CD4-positive, alpha-beta T cell treated with Interleukin-4 for 4 hours (primary cell): ENCODE measurements around the gene NCAPH2.

Experiments used
- DNase-seq: peaks from one replicate; pipeline ENCODE4 v3.0.0-alpha.2; 2020

The NCAPH2 gene

DNA sequence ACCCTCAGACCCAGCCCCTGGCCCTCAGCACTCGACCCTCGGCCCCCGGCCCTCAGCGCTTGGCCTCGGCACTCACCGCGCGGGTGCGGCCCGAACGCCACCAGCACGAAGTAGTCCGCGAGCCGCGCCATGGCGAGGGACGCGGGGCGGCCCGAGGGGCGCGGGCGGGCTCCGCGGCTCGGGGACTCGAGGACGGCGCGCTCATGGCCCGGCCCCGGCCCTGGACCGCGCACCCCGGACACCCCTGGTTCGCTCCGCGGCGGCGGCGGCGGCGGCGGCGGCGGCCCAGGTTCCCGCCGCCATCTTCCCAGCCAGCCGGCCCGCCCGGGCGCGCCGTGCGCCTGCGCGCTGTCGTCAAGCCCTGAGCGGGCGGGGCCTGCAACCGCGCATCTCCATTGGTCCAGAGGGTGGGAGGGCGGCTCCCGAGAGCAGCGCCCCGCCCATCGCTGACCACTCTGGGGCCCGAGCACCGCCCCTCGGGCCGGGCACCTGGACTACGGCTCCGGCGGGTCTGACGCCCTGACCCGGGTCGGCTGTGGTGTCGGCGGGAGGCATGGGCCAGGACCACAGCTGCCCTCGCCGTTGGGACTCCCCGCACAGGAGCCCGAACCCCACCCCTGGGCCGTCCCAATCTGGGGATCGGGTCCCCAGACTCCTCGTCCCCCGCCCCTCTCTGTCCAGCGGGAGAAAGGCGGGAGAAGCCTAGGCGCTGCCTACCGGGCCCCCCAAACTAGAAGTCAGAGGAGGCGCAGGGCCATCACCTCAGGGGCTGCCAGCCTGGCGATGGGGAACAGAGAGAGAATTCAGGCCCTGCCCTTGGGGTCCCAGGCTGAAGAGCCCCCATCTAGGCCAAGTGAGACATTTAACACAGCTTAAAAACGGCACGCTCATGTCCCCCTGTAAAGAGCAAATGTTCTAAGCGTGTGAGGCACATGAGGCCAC is 33.0 kb upstream of the NCAPH2 start, which contains the start of gene SBF1:
Gene SBF1 (minus strand): TSS at position 326 of the 942 bp plus-strand sequence. CDS start 195 bp downstream, at position 131.
- DNase-seq, result peak; percentile 80

DNA sequence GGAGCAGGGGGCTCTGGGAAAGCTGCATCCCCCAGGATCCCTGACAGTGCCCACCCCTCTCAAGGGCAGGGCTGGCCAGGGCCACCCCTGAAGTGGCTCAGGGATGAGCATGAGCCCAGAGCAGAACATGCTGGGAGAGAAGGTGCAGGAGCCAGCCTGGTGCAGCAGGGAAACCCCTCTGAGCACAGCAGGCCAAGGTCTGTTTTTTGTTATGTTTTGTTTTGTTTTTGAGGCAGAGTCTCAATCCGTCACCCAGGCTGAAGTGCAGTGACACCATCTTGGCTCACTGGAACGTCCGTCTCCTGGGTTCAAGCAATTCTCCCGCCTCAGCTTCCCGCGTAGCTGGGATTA is 32.4 kb upstream of the NCAPH2 start:
- no peak for DNase-seq

DNA sequence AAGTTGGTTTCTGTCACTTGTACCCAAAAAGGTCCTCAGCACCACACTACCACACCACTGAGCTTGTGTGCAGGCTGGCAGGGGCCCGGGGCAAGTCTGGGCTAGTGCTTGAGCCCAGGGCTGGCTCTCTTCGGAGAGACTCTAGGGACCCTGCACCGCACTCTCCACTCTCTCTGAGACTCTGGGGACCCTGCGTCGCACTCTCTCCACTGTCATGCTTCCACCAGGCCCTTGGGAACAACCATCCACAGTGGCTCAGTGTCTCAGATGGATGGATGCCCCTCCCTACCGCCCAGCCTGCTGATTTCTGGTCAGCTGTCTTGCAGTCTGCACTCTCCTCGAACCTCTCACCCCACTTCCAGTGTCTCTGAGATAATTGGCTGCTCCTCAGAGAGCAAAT is 31.2 kb upstream of the NCAPH2 start:
- no peak for DNase-seq

DNA sequence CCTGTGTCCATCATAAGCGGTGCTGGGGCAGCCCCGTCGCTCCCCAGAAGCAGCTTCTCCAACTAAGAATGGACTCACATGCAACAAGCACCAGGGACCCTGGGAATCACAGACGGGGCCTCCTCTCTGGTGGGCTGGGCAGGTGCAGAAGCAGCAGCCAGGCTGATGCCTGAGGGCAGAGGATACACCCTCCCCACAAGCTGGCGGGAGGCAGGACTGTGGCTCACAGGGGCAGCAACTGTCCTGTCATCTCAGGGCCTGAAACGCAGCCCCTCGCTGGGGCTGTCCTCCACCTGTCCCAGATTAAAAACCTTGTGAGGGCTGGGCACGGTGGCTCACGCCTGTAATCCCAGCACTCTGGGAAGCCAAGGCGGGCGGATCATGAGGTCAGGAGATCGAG is 30.1 kb upstream of the NCAPH2 start:
- DNase-seq, result no peak

DNA sequence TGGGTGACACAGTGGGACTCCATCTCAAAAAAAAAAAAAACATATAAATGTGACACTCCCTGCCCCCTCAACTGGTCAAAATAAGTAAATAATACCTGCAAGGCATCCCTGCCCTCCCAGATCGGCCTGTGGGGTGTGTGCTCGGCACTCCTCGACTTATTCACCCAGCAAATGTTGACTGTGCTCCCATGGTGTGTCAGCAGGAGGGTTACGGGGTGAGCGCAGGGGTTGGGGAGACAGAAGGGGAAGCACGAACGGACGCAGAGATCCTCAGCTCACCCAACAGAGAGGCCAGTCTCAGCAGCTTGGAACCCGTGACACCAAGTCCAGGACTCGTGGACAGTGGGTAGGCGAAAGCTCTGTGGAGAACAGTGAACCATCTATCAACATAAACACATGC is 28.3 kb upstream of the NCAPH2 start:
- no peak for DNase-seq

DNA sequence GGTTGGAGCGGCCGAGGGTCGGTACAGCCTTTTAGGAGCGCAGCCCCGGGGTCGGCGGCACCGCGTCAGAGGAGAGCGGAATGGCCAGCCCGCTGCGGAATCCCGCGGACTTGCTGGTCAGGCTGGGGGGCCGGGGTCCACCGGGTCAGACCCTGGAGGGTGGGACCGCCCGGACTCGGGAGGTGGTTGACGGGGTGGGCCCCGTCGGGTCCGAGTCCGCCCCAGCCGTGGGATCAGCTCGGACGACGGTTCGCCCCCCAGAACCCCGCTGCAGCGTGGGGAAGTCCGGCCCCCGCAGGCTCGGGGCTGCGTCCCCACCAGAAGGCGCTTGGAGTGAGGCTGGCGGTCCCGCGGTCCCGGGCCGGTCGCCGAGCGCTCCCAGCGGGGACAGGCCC is 27.0 kb upstream of the NCAPH2 start:
- no peak for DNase-seq

DNA sequence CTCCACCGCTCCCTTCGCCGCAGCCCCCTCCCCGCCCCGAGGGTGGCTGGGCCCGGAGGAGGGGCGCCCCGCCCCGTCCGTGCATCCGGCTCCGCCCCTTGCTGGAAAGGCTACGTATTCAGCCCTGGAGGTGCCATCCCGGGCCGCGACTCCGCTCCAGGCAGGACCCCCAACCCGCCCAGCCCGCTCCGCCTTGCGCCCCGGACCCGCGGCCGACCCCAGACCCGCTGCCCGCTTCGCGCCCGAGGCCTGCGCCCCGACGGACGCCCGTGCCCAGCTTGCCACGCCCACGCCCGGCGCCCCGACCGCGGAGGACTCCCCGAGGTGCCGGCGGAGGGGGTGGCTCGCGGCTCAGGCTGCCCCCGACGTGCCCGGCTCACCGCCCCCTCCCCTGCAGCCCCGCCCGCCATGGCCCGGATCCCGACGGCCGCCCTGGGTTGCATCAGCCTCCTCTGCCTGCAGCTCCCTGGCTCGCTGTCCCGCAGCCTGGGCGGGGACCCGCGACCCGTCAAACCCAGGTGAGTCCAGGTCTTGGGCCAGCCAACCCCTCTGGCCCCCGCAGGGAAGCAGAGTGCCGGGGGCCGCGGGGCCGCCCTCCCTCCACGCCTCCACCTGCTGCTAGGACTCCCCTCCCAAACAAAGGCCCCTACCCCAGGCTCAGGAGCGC is 26.5 kb upstream of the NCAPH2 start, which contains the start of gene ADM2:
Gene ADM2 (plus strand): TSS at position 104 of the 667 bp plus-strand sequence. CDS start 305 bp downstream, at position 409.
- peak; percentile 47 for DNase-seq

DNA sequence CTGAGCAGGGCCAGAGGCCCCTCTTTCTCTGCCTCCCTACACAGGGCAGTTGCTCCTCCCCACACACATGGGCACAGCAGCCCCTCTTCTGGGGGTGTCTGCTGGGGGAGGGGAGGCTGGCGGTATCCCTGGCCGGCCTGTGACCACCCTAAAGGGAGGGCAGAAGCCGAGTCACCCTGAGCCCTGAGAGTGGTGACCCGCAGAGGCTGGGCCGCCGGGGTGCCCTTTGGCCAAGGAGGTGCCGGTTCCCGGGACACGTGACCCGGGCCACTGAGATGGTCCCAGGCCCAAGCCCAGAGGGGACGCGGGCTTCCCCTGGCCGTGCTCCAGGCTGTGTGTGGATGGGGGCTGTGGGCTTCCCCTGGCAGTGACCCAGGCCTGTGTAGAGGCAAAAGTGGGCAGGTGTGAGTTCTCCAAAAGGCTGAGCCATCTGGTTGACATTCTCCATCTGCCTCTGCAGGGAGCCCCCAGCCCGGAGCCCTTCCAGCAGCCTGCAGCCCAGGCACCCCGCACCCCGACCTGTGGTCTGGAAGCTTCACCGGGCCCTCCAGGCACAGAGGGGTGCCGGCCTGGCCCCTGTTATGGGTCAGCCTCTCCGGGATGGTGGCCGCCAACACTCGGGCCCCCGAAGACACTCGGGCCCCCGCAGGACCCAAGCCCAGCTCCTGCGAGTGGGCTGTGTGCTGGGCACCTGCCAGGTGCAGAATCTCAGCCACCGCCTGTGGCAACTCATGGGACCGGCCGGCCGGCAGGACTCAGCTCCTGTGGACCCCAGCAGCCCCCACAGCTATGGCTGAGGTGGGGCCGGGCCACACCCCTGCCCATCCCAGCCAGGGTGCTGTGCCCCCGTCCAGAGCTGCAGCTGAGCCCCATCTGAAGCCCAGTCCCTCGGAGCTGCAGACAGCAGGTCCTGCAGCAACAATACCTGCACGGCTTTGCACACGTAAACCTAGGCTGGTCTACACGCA is 25.6 kb upstream of the NCAPH2 start:
- DNase-seq, result no peak

DNA sequence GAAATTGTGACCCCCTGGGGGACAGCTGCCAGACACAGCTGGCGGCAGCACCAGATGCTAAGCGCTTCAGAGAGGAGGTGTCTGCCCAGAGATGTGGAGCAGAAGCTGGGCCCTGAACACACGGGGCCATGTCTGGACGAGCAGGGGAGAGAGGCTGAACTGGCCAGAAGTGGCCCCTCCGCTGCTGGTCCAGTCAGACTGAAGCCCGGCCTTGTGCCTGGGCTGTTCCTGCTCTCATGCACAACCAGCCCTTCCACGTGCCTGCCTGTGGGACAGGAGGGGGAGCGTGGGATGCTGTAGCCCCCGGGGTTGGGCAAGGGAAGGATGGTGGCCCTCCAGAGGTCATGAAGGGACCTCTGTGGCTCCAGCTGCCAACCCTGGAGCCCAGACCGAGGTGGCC is 24.9 kb upstream of the NCAPH2 start:
- DNase-seq, result no peak

DNA sequence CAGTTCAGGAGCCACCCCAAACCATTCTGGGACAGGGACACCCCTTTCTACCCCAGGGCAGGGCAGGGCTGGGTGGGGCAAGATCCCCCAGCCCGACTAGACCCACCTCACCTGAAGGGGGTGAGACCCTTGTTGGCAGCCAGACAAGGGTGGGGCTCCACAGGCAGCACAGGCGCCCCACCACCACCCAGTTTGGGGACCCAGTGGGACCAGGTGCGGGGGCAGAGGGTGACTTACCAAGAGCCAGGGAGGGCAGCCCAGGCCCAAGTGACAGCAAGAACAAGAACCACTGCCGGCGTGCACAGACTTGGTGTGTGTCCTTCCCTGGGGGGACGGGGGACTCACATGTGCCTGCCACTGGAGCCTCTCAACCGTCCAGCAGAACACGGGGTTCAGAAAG is 24.5 kb upstream of the NCAPH2 start:
- no peak for DNase-seq

DNA sequence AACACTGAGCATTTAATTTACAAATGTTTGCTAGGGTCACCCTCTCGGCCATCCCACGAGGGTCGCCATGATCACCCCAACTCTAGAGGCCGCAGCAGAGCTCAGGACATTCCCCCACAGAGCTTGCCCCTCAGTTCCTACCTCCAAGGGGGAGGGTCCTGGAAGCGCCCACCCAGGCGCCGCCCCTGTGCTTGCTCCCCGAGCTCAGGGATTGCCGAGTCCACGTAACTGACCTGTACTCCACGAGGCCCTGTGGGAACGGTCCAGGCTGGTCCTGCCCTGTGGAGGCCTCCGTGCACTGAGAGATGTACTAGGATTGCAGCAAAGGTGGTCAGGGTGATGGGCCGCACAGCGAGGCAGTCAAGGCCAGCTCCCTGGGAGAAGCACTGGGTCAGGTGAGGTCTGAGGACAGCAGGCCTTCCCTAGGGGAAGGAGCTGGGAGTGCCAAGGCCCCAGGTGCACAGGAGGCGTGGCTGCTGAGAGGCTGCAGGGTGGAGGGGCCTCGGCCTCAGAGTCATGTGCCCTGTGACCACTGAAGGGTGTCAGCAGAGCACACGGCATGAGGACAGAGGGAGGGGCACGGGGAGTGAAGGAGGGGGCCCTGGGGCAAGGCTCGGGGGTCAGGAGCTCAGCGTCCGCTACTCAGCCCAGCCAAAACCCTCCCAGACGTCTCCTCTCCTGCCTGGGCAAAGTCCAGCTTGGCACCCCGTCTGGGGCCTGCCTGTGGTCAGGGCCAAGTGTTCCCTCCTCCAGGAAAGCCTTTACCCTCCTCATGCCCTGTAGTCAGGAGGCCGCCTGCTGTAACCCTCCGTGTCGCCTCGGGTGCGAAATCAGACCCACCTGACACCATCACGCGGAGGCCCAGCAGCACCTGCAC is 23.8 kb upstream of the NCAPH2 start:
- no peak for DNase-seq

DNA sequence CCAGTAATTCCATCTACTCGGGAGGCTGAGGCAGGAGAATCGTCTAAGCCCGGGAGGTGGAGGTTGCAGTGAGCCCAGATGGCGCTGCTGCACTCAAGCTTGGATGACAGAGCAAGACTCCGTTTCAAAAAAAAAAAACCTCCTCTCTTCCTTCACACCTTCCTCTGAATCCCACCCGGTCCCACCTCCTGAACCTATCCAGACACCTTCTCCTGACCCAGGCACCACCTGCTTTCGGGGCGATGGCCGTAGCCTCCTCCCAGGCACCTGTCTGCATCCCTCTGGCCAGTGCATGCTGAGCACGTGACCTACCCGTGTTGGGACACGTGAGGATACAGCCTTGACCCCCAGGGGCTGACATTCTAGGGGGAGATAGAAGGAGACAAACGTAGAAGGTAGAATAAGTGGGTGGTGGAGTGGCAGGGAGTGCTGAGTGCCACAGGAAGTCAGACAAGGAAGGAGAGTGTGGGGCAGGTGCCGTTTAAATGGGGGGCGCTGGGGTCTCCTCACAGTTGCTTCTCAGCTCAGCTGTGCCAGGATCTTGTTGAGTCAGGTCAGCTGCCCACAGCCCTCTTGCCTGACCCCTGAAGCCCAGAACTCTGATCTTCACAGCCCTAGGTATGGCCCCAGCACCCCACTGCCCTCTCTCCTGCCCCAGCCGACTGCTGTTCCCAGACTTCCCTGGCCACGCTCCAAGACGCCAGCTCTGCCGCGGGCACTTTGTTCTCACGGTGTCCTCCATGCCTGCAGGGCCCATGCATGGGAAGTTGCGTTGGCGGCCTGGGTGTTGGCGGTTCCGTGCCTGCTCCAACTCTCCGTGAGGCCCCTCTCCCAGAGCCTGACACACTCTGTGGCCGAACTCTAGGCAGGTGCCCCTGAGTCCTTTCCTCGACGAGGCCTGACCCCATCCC is 22.5 kb upstream of the NCAPH2 start:
- DNase-seq, result no peak

DNA sequence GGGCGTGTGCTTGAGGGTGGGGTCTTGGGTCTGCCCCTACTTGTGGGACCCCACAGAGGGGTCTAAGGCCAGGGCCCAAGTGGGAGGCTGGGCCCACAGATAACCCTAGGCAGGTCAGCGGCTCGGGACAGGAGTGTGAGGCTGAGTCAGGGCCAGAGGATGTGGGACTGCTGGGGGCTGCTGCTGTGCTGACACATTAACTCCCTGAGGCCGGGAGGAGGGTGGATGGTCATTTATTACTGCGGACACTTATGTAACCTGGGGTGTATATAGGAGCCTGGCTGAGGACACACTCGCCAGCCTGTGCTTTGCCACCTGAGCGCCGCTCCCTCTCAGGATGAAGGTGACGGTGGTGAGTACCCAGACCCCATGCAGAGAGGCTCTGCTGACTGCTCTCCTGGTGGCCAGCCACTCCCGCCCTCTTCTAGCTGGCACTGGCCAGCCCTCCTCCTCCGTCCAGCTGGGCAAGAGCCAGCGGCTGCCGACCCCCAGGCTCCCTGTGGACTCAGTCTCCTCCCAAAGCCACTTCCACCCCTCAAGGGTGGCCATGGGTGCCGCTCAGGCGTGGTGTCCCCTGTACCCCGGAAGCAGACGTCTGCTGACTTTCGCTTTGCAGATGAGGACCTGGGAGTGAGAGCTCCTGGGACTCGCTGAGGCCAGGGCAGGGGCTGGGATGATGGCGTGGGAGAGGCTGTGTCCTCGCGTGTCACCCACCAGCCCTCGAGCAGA is 21.3 kb upstream of the NCAPH2 start, which contains the start of gene MIOX:
Gene MIOX (plus strand): TSS at position 299 of the 729 bp plus-strand sequence. CDS start 39 bp downstream, at position 338.
- DNase-seq, result no peak

DNA sequence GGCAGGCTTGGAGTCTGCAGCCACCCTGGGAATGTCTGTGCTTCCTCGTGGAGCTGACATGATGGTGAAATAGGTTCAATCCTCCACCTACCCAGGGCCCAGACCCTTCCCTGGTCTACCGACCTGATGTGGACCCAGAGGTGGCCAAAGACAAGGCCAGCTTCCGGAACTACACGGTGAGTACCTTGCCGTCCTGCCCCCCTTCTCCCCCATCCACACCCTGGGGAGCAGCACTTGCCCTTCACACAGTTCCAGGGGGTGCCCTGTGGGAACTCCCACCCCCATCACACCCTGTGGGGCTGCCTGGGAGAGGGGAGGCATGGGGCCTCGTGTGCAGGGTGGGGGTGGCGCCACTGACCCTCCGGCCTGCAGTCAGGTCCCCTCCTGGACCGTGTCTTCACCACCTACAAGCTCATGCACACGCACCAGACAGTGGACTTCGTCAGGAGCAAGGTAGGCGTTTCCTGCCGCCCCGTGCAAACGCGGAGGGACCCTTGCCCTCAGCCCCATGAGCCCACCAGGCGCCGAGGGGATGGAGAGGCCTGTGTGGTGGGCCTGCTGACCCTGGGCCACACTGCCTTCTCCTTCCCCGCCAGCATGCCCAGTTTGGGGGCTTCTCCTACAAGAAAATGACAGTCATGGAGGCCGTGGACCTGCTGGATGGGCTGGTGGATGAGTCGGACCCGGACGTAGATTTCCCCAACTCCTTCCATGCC is 20.6 kb upstream of the NCAPH2 start:
- no peak for DNase-seq

DNA sequence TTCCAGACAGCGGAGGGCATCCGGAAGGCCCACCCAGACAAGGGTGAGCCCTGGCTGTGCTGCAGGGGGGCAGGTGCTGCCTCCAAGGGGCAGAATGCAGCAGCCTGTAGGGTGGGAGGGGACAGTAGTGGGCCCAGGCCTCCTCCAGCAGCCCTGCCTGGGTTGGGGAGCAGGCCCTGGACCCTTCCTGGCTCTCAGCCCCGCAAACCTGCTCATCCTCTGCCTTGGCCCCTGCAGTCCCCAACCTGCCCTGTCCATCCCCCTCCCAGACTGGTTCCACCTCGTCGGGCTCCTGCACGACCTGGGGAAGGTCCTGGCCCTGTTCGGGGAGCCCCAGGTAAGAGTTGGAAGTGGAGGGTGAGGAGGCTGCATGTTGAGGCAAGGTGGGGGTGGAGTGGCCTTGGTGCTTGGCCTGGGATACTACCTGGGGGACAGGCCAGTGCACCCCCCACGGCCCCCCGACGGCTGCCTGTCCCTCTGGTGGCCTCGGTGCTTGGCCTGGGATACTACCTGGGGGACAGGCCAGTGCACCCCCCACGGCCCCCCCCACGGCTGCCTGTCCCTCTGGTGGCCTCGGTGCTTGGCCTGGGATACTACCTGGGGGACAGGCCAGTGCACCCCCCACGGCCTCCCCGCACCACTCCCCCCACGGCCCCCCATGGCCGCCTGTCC is 19.9 kb upstream of the NCAPH2 start:
- no peak for DNase-seq

DNA sequence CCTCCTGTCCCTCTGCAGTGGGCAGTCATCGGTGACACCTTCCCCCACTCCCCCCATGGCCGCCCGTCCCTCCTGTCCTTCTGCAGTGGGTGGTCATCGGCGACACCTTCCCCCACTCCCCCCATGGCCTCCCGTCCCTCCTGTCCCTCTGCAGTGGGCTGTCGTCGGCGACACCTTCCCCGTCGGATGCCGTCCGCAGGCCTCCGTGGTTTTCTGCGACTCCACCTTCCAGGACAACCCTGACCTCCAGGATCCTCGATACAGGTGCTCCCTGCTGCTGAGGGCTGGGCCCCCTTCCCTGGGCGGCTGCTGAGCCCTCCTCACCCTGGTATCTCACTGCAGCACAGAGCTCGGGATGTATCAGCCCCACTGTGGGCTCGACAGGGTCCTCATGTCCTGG is 19.1 kb upstream of the NCAPH2 start:
- no peak for DNase-seq

DNA sequence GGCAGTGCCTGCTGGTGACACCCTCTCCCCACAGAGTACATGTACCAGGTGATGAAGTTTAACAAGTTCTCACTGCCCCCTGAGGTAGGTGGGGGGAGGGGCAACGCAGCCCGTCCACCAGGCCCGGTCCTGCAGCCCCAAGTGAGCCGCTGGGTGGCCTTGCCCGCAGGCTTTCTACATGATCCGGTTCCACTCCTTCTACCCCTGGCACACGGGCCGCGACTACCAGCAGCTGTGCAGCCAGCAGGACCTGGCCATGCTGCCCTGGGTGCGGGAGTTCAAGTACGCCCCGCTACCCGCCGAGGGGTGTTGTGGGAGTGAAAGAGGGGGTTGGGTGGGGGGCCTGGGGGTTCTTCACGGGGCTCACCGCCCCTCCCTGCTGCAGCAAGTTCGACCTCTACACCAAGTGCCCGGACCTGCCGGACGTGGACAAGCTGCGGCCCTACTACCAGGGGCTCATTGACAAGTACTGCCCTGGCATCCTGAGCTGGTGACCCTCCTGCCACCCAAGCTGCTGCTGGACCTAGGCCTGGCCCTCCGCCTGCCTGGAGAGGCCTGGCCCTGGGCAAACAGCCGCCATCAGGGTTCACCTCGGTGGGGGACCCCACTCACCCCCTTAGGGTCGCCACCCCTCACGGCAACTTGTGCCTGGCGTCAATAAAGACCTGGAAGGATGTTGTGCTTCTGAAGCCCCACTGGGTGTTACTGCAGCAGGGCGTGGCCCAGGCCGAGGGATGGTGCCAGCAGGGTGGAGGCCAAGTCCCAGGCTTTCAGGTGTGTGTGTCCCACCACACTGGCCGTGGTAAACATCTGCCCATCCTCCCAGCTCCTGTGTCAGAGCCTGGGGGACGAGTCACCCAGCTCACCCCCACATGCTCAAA is 18.4 kb upstream of the NCAPH2 start:
- DNase-seq, result no peak
